ENCODE data around the gene PADI2. TPM values are rescaled to one million over a fixed set of nuclear protein-coding genes. Genes with fewer than 3 reads are reported as not detected.

Gene PADI2
- total and polyA plus RNA-seq, 2 donors (not counting 3 experiments of a cell fraction or from before 2014, with no cell fraction given), result not detected

- Histone ChIP-seq H3K36me3 (ENCODE audit: control insufficient read depth in 2 of 2, extremely low read depth in 1 of 2, insufficient read depth in 2 of 2, low read length in 2 of 2) (peaks cover 6 to 10% of the 10 kb centered on the region in 2 experiments), H4K20me1 (replicated peaks; ENCODE audit: control insufficient read depth, extremely low read depth, insufficient read depth, low read length) (no peaks in the 10 kb centered on the region), H3K9ac (replicated peaks; ENCODE audit: extremely low read depth, insufficient read depth, low read length) (no peak overlapping the region), H3K79me2 (ENCODE audit: control insufficient read depth, insufficient read depth, low read length) (peaks cover 4% of the 10 kb centered on the region), H2AFZ (ENCODE audit: low read depth, low read length) (no peak overlapping the region), H3K9me1 (replicated peaks; ENCODE audit: control insufficient read depth, extremely low read depth, insufficient read depth, low read length) (no peaks in the 10 kb centered on the region), H3K4me2 (ENCODE audit: insufficient read depth, low read length) (no peak overlapping the region), H3K4me1 (ENCODE audit: control insufficient read depth, extremely low read depth, insufficient read depth, low read length) (no peaks in the 10 kb centered on the region), H3K4me3 (replicated peaks in 1 of 3; ENCODE audit: insufficient read depth in 1 of 3, low read depth in 1 of 3, low read length in 3 of 3) (no peak overlapping the region), H3K9me3 (replicated peaks; ENCODE audit: control insufficient read depth, insufficient read depth, low read length) (no peaks in the 10 kb centered on the region), H3K27ac (ENCODE audit: insufficient read depth, low read depth, low read length) (no peak overlapping the region), H3K27me3 (ENCODE audit: control insufficient read depth in 2 of 2, insufficient read depth in 2 of 2, low read length in 2 of 2) (no peaks in the 10 kb centered on the region)
- POLR2A ChIA-PET, result no interaction called here
- CTCF ChIA-PET, result interaction anchor here (0.8 to 1.7 kb wide), 4 partner anchors 12 to 99 kb away, joined by 3 to 5 read pairs (median 3); no protein-coding TSS in a partner anchor
- DNase-seq (ENCODE audit: low read depth, low spot score) (no peak), FAIRE-seq (no peak)
- dilution Hi-C loops (cut with MboI; ENCODE audit: extremely low pct_ligation_motif_present, low sequenced_read_pairs), result no loop called here
- TF ChIP-seq MYC (IDR thresholded peaks at IDR 0.05; ENCODE audit: low read depth, low read length), result no peak
- TF ChIP-seq EZH2 (IDR thresholded peaks at IDR 0.05; ENCODE audit: borderline replicate concordance, low read depth, low read length, severe bottlenecking), result no peak
- TF ChIP-seq POLR2A (IDR thresholded peaks at IDR 0.05; ENCODE audit: low read depth, low read length), result no peak
- TF ChIP-seq FOS (IDR thresholded peaks at IDR 0.05; ENCODE audit: borderline replicate concordance, insufficient read depth, low read length), result no peak
- no peak for TF ChIP-seq MAX (IDR thresholded peaks at IDR 0.05; ENCODE audit: insufficient read depth, insufficient read length)
- TF ChIP-seq POLR2AphosphoS5 (IDR thresholded peaks at IDR 0.05; ENCODE audit: insufficient read depth, low read depth, low read length), result no peak
- intact Hi-C loops (cut with micrococcal nuclease), result no loop called here
- BruUV-seq (replicated peaks), result no TSS peak
Measured at GRCh38 chr1:17033481-17033880, 85.8 kb downstream of the PADI2 start.

- Histone ChIP-seq H3K4me2 (ENCODE audit: insufficient read depth, low read length) (no peak overlapping the region), H2AFZ (ENCODE audit: low read depth, low read length) (no peak overlapping the region), H3K9ac (replicated peaks; ENCODE audit: extremely low read depth, insufficient read depth, low read length) (no peak overlapping the region), H3K4me3 (replicated peaks in 1 of 3; ENCODE audit: insufficient read depth in 1 of 3, low read depth in 1 of 3, low read length in 3 of 3) (no peak overlapping the region), H3K9me1 (replicated peaks; ENCODE audit: control insufficient read depth, extremely low read depth, insufficient read depth, low read length) (no peaks in the 10 kb centered on the region), H3K27ac (ENCODE audit: insufficient read depth, low read depth, low read length) (no peak overlapping the region), H3K36me3 (ENCODE audit: control insufficient read depth in 2 of 2, extremely low read depth in 1 of 2, insufficient read depth in 2 of 2, low read length in 2 of 2) (peaks cover 8 to 14% of the 10 kb centered on the region in 2 experiments), H3K27me3 (ENCODE audit: control insufficient read depth in 2 of 2, insufficient read depth in 2 of 2, low read length in 2 of 2) (no peaks in the 10 kb centered on the region), H4K20me1 (replicated peaks; ENCODE audit: control insufficient read depth, extremely low read depth, insufficient read depth, low read length) (no peaks in the 10 kb centered on the region), H3K9me3 (replicated peaks; ENCODE audit: control insufficient read depth, insufficient read depth, low read length) (no peaks in the 10 kb centered on the region), H3K79me2 (ENCODE audit: control insufficient read depth, insufficient read depth, low read length) (peaks cover 4% of the 10 kb centered on the region), H3K4me1 (ENCODE audit: control insufficient read depth, extremely low read depth, insufficient read depth, low read length) (no peaks in the 10 kb centered on the region)
- dilution Hi-C loops (cut with MboI; ENCODE audit: extremely low pct_ligation_motif_present, low sequenced_read_pairs) (no loop called here), intact Hi-C loops (cut with micrococcal nuclease) (no loop called here)
- CTCF ChIA-PET, result interaction anchor here (0.8 to 1.2 kb wide), 3 partner anchors 13 to 99 kb away, joined by 3 read pairs; no protein-coding TSS in a partner anchor
- no TSS peak for BruUV-seq (replicated peaks)
- TF ChIP-seq CTCF (IDR thresholded peaks at IDR 0.05; ENCODE audit: extremely low read depth in 1 of 2, insufficient read depth in 1 of 2, low read depth in 1 of 2, low read length in 2 of 2) (no peak), POLR2AphosphoS5 (IDR thresholded peaks at IDR 0.05; ENCODE audit: insufficient read depth, low read depth, low read length) (no peak), POLR2A (IDR thresholded peaks at IDR 0.05; ENCODE audit: low read depth, low read length) (no peak), JUN (IDR thresholded peaks at IDR 0.05; ENCODE audit: borderline replicate concordance, insufficient read depth, insufficient read length, low read depth) (no peak), EZH2 (IDR thresholded peaks at IDR 0.05; ENCODE audit: borderline replicate concordance, low read depth, low read length, severe bottlenecking) (no peak), FOS (IDR thresholded peaks at IDR 0.05; ENCODE audit: borderline replicate concordance, insufficient read depth, low read length) (no peak), GATA2 (IDR thresholded peaks at IDR 0.05; ENCODE audit: insufficient read depth, insufficient read length, low read depth, low read length) (no peak), MYC (IDR thresholded peaks at IDR 0.05; ENCODE audit: low read depth, low read length) (no peak), MAX (IDR thresholded peaks at IDR 0.05; ENCODE audit: insufficient read depth, insufficient read length) (no peak)
- no peak for FAIRE-seq
- POLR2A ChIA-PET, result no interaction called here
- no peak for DNase-seq (ENCODE audit: low read depth, low spot score)
Measured at GRCh38 chr1:17032741-17033140, 86.5 kb downstream of the PADI2 start.
